HG02970 (cell line): ENCODE measurements around the gene GNAQ.

Experiments used
- ATAC-seq: cut with Tn5 transposase; IDR thresholded peaks from one replicate; pipeline ENCODE4 v1.9.1; 2021; ENCODE audit warnings: mild to moderate bottlenecking, moderate library complexity, moderate number of reproducible peaks; ENCODE audit not compliant: unreplicated experiment, low FRiP score

The GNAQ gene

GRCh38 chr9:77679088-77679487, 352.5 kb downstream of the GNAQ start:
- ATAC-seq, result no peak

- no peak for ATAC-seq
Measured at GRCh38 chr9:77677957-77678535, 353.6 kb downstream of the GNAQ start.

GRCh38 chr9:77677397-77677796, 354.2 kb downstream of the GNAQ start:
- no peak for ATAC-seq

GRCh38 chr9:77673941-77674791, 357.4 kb downstream of the GNAQ start:
- no peak for ATAC-seq

- no peak for ATAC-seq
Measured at GRCh38 chr9:77672183-77672582, 359.4 kb downstream of the GNAQ start.

GRCh38 chr9:77667151-77667550, 364.5 kb downstream of the GNAQ start:
- no peak for ATAC-seq
